GM12801 (cell line): Measurements from ENCODE around the gene CCDC195.

Experiments used
- CTCF ChIP-seq: IDR thresholded peaks from one replicate; pipeline ENCODE4 v1.5.1; 2011; ENCODE audit warnings: control low read depth; ENCODE audit not compliant: insufficient read length; ENCODE audit errors: extremely low read depth

CCDC195 gene

GRCh38 chr2:224670203-224670602, 46.0 kb downstream of the CCDC195 start:
- no peak for TF ChIP-seq CTCF

- TF ChIP-seq CTCF: no peak
Measured at GRCh38 chr2:224669449-224669848, 46.7 kb downstream of the CCDC195 start.

GRCh38 chr2:224668123-224668909, 47.8 kb downstream of the CCDC195 start:
- TF ChIP-seq CTCF: no peak

GRCh38 chr2:224666951-224667553, 49.1 kb downstream of the CCDC195 start:
- no peak for TF ChIP-seq CTCF

- no peak for TF ChIP-seq CTCF
Measured at GRCh38 chr2:224659714-224660113, 56.5 kb downstream of the CCDC195 start.

GRCh38 chr2:224658780-224659405, 57.3 kb downstream of the CCDC195 start:
- TF ChIP-seq CTCF: no peak

- TF ChIP-seq CTCF: no peak
Measured at GRCh38 chr2:224657349-224657748, 58.8 kb downstream of the CCDC195 start.
